HCT116 (cell line): ENCODE results near the gene COPA. TPM values are rescaled to one million over a fixed set of nuclear protein-coding genes. Genes with fewer than 3 reads are reported as not detected.

Experiments
- ATAC-seq: fragments of 200-7000 bp; cut with Tn5 transposase; 2 replicates; pipeline ENCODE4 v1.9.1; 2020; ENCODE audit warnings: mild to moderate bottlenecking, moderate library complexity
- BruUV-seq: library from RNA; stranded (reverse); fragments of 400-500 nt; replicated peaks from 2 replicates; lab custom pipeline; 2021; lab: Mats Ljungman, UMichigan
- CTCF ChIA-PET: fragments of 300-600 bp; sonication (Branson Sonifier 250); formaldehyde crosslinking; loops from one replicate; lab custom pipeline; 2021; ENCODE audit warnings: antibody characterized with exemption; lab: Charles Lee
- POLR2A ChIA-PET: fragments of 300-600, 350-600 bp; sonication (Branson Sonifier 250); formaldehyde crosslinking; loops from one replicate; lab custom pipeline; 2021; ENCODE audit warnings: antibody characterized with exemption; lab: Charles Lee
- RAD21 ChIA-PET, 2 experiments: fragments of 300-600 bp; sonication (Branson Sonifier 250); formaldehyde crosslinking; loops; one replicate each; lab custom pipeline; 2023; ENCODE audit warnings: low total read pairs in 2 of 2; ENCODE audit not compliant: uncharacterized antibody in 2 of 2, unreplicated experiment in 2 of 2, low non-redundant PET in 1 of 2; lab: Charles Lee
- DNase-seq: peaks from one replicate; pipeline ENCODE4 v3.0.0-alpha.2; 2010; ENCODE audit warnings: low read depth, low spot score
- H2AFZ ChIP-seq: fragments of 200-600 bp; shearing (Covaris generic), sonication (generic); 2 replicates; pipeline ENCODE4 v1.6.1; 2017; ENCODE audit warnings: low read depth, mixed run types, mixed read lengths, antibody characterized with exemption, low read length; ENCODE audit not compliant: poor library complexity, severe bottlenecking
- H3K27ac ChIP-seq: 2 replicates; pipeline ENCODE4 v1.5.1; 2012; ENCODE audit warnings: low read depth, low read length
- H3K27me3 ChIP-seq: fragments of 200-600 bp; sonication (generic); 2 replicates; pipeline ENCODE4 v1.6.1; 2016; ENCODE audit warnings: mixed run types, low read length, mixed read lengths; ENCODE audit not compliant: insufficient read depth
- H3K36me3 ChIP-seq, 2 experiments: fragments of 200-500 bp in 1 of 2; fragments of 200-600 bp in 1 of 2; sonication (Bioruptor generic) in 1 of 2; sonication (generic) in 1 of 2; 2 replicates each; pipeline versions ENCODE4 v1.5.1 to v1.6.1; 2014 to 2016; ENCODE audit warnings: low read length in 2 of 2, inconsistent platforms in 1 of 2, mixed read lengths in 1 of 2, mixed run types in 1 of 2; ENCODE audit not compliant: insufficient read depth in 2 of 2, control insufficient read depth in 1 of 2
- H3K4me1 ChIP-seq, 2 experiments: fragments of 200-600 bp in 1 of 2; sonication (generic) in 1 of 2; 2 replicates each; pipeline versions ENCODE4 v1.5.1 to v1.6.1; 2012 to 2017; ENCODE audit warnings: low read length in 2 of 2, inconsistent platforms in 1 of 2, mild to moderate bottlenecking in 1 of 2, mixed read lengths in 1 of 2, mixed run types in 1 of 2, moderate library complexity in 1 of 2; ENCODE audit not compliant: insufficient read depth in 2 of 2, control insufficient read depth in 1 of 2
- H3K4me2 ChIP-seq: fragments of 200-600 bp; sonication (generic); 2 replicates; pipeline ENCODE4 v1.6.1; 2017; ENCODE audit warnings: mixed run types, low read length, mixed read lengths
- H3K4me3 ChIP-seq, 2 experiments: fragments of 200-600 bp in 1 of 2; sonication (generic) in 1 of 2; replicated peaks in 1 of 2; 2 replicates each; pipeline ENCODE4 v1.5.1; 2011 to 2016; ENCODE audit warnings: low read length in 2 of 2, control low read depth in 1 of 2, low read depth in 1 of 2, mild to moderate bottlenecking in 1 of 2, mixed read lengths in 1 of 2, mixed run types in 1 of 2
- H3K79me2 ChIP-seq: fragments of 200-600 bp; sonication (generic); 2 replicates; pipeline ENCODE4 v1.6.1; 2017; ENCODE audit warnings: mild to moderate bottlenecking, mixed run types, low read length, moderate library complexity, mixed read lengths; ENCODE audit not compliant: insufficient read depth
- H3K9ac ChIP-seq: fragments of 200-600 bp; sonication (generic); 2 replicates; pipeline ENCODE4 v1.6.1; 2016; ENCODE audit warnings: low read length, mixed read lengths
- H3K9me2 ChIP-seq: fragments of 200-600 bp; sonication (generic), shearing (Covaris generic); 2 replicates; pipeline ENCODE4 v1.6.1; 2017; ENCODE audit warnings: mixed run types, mild to moderate bottlenecking, moderate library complexity; ENCODE audit not compliant: insufficient read depth
- H3K9me3 ChIP-seq, 2 experiments: fragments of 200-500 bp in 1 of 2; fragments of 200-600 bp in 1 of 2; sonication (Bioruptor generic) in 1 of 2; sonication (generic) in 1 of 2; 2 replicates each; pipeline ENCODE4 v1.6.1; 2014 to 2017; ENCODE audit warnings: low read length in 2 of 2, mixed read lengths in 2 of 2, inconsistent platforms in 1 of 2, low read depth in 1 of 2, mild to moderate bottlenecking in 1 of 2, mixed run types in 1 of 2, moderate library complexity in 1 of 2; ENCODE audit not compliant: control insufficient read depth in 1 of 2, insufficient read depth in 1 of 2
- H4K20me1 ChIP-seq: fragments of 200-600 bp; sonication (generic), shearing (Covaris generic); 2 replicates; pipeline ENCODE4 v1.6.1; 2017; ENCODE audit warnings: mixed run types, mild to moderate bottlenecking, moderate library complexity; ENCODE audit not compliant: insufficient read depth
- ATF3 ChIP-seq: IDR thresholded peaks from 2 replicates; pipeline ENCODE4 v1.6.1; 2012
- CBX3 ChIP-seq: IDR thresholded peaks from 2 replicates; pipeline ENCODE4 v1.6.1; 2012; ENCODE audit warnings: low read depth
- CEBPB ChIP-seq: IDR thresholded peaks from 2 replicates; pipeline ENCODE4 v1.6.1; 2012; ENCODE audit warnings: low read depth
- CTCF ChIP-seq, 3 experiments: fragments of 200-600 bp in 1 of 3; sonication (generic) in 1 of 3; IDR thresholded peaks in 2 of 3; conservative IDR thresholded peaks in 1 of 3; 2 replicates each; pipeline ENCODE4 v1.5.1; 2012 to 2017; ENCODE audit warnings: low read depth in 2 of 3, low read length in 2 of 3, antibody characterized with exemption in 1 of 3, borderline replicate concordance in 1 of 3, control low read depth in 1 of 3, mild to moderate bottlenecking in 1 of 3, mixed read lengths in 1 of 3, mixed run types in 1 of 3, moderate library complexity in 1 of 3; ENCODE audit not compliant: insufficient read depth in 1 of 3
- EGR1 ChIP-seq: IDR thresholded peaks from 2 replicates; pipeline ENCODE4 v1.6.1; 2012; ENCODE audit warnings: low read depth
- JUND ChIP-seq: IDR thresholded peaks from 2 replicates; pipeline ENCODE4 v1.6.1; 2012
- MAX ChIP-seq: IDR thresholded peaks from 2 replicates; pipeline ENCODE4 v1.6.1; 2012
- POLR2AphosphoS5 ChIP-seq: IDR thresholded peaks from 2 replicates; pipeline ENCODE4 v1.6.1; 2011; ENCODE audit warnings: mild to moderate bottlenecking, low read depth, low read length, moderate library complexity
- RAD21 ChIP-seq: IDR thresholded peaks from 2 replicates; pipeline ENCODE4 v1.6.1; 2012; ENCODE audit warnings: low read depth, mild to moderate bottlenecking
- ZBTB33 ChIP-seq: IDR thresholded peaks from 2 replicates; pipeline ENCODE4 v1.6.1; 2011; ENCODE audit warnings: mild to moderate bottlenecking, low read length, moderate library complexity; ENCODE audit not compliant: insufficient replicate concordance; ENCODE audit errors: extremely low read depth
- ZFX ChIP-seq: fragments of 450-650 bp; IDR thresholded peaks from 2 replicates; pipeline ENCODE4 v1.6.1; 2017
- intact Hi-C: fragments of 100-400 bp; cut with micrococcal nuclease; formaldehyde crosslinking; loops from 2 replicates; pipeline ENCODE4 v1.10.0; 2022
- total RNA-seq: library from RNA; stranded (reverse); gene quantifications from one replicate; pipeline ENCODE4 v1.2.1, GENCODE V29; 2021; ENCODE audit not compliant: unreplicated experiment

Gene COPA
- total RNA-seq, 1 experiment from 2014 or later: 132 TPM

GRCh38 chr1:160367934-160368923 lies 25.2 kb upstream of the COPA start:
- no peak overlapping the region for H3K4me2 ChIP-seq
- TF ChIP-seq JUND (no peak), ATF3 (no peak), EGR1 (no peak), CEBPB (no peak), POLR2AphosphoS5 (no peak), RAD21 (no peak), CTCF (IDR thresholded peaks at IDR 0.05 in 2 of 3, conservative IDR thresholded peaks at IDR 0.05 in 1 of 3; ENCODE audit: borderline replicate concordance in 1 of 3, insufficient read depth in 1 of 3, low read depth in 2 of 3, low read length in 2 of 3) (no peak), CBX3 (no peak), ZBTB33 (no peak), ZFX (no peak), MAX (no peak)
- TF ChIP-seq, all 23 proteins: peak for 0
- no peak overlapping the region for H3K4me3 ChIP-seq
- intact Hi-C loops: no loop called here
- no peaks in the 10 kb centered on the region for H3K27me3 ChIP-seq
- no peaks in the 10 kb centered on the region for H3K9me2 ChIP-seq
- ATAC-seq (no peak), DNase-seq (no peak)
- no peaks in the 10 kb centered on the region for H3K9me3 ChIP-seq
- H3K79me2 ChIP-seq: no peaks in the 10 kb centered on the region
- ChIA-PET POLR2A (no interaction called here), RAD21 (no interaction called here), CTCF (interaction anchor here (2.9 kb wide), 1 partner anchor 8 kb away, joined by 13 read pairs; no protein-coding TSS in a partner anchor)
- H3K27ac ChIP-seq: no peak overlapping the region
- H3K9ac ChIP-seq: no peak overlapping the region
- H2AFZ ChIP-seq: no peak overlapping the region
- H3K36me3 ChIP-seq: no peaks in the 10 kb centered on the region
- no peaks in the 10 kb centered on the region for H3K4me1 ChIP-seq
- no TSS peak for BruUV-seq
- no peaks in the 10 kb centered on the region for H4K20me1 ChIP-seq
